IMR-90 (cell line): ENCODE measurements around the gene ATRAID. TPM values are rescaled to one million over a fixed set of nuclear protein-coding genes. Genes with fewer than 3 reads are reported as not detected.

Source experiments
- ATAC-seq: fragments of 200-7000 bp; cut with Tn5 transposase; 2 replicates; pipeline ENCODE4 v1.9.1; 2020; ENCODE audit warnings: low read depth, mild to moderate bottlenecking, moderate library complexity
- BruUV-seq: library from RNA; stranded (reverse); fragments of 400-500 nt; replicated peaks from 2 replicates; lab custom pipeline; 2021; lab: Mats Ljungman, UMichigan
- CTCF ChIA-PET: fragments of 300-600 bp; formaldehyde crosslinking; extraction: SDS; loops from one replicate; lab custom pipeline; 2021; ENCODE audit warnings: antibody characterized with exemption; lab: Yijun Ruan, JAX
- POLR2A ChIA-PET: fragments of 300-600 bp; sonication (Branson Sonifier 250); formaldehyde crosslinking; loops from one replicate; lab custom pipeline; 2022; ENCODE audit warnings: antibody characterized with exemption; ENCODE audit not compliant: unreplicated experiment; lab: Charles Lee
- DNase-seq: peaks from one replicate; pipeline ENCODE4 v3.0.0; 2013
- H2AFZ ChIP-seq: replicated peaks from 2 replicates; pipeline ENCODE3; 2013; ENCODE audit warnings: low read length, mild to moderate bottlenecking; ENCODE audit not compliant: poor library complexity
- H2AK5ac ChIP-seq: 2 replicates; pipeline ENCODE4 v1.6.1; 2013; ENCODE audit warnings: low read depth, low read length, inconsistent platforms
- H2AK9ac ChIP-seq: replicated peaks from 2 replicates; pipeline ENCODE3; 2013; ENCODE audit warnings: mild to moderate bottlenecking, low read depth, low read length, moderate library complexity; ENCODE audit not compliant: poor library complexity
- H2BK120ac ChIP-seq: 2 replicates; pipeline ENCODE4 v1.6.1; 2013; ENCODE audit warnings: low read depth, low read length, inconsistent platforms
- H2BK15ac ChIP-seq: 3 replicates; pipeline ENCODE4 v1.6.1; 2013; ENCODE audit warnings: low read depth, low read length, inconsistent platforms
- H2BK20ac ChIP-seq: 2 replicates; pipeline ENCODE4 v1.6.1; 2013; ENCODE audit warnings: low read depth, mild to moderate bottlenecking, inconsistent platforms, low read length, moderate library complexity
- H2BK5ac ChIP-seq: 2 replicates; pipeline ENCODE4 v1.6.1; 2013; ENCODE audit warnings: mild to moderate bottlenecking, low read depth, low read length, inconsistent platforms; ENCODE audit not compliant: poor library complexity, severe bottlenecking
- H3K14ac ChIP-seq: replicated peaks from 2 replicates; pipeline ENCODE4 v1.6.1; 2013; ENCODE audit warnings: low read depth, low read length, inconsistent platforms
- H3K18ac ChIP-seq: 2 replicates; pipeline ENCODE4 v1.6.1; 2013; ENCODE audit warnings: low read depth, low read length, control low read depth
- H3K23ac ChIP-seq: 2 replicates; pipeline ENCODE4 v1.6.1; 2013; ENCODE audit warnings: low read depth, low read length, inconsistent platforms
- H3K27ac ChIP-seq: 2 replicates; pipeline ENCODE4 v1.5.1; 2013; ENCODE audit warnings: mild to moderate bottlenecking, control low read depth, low read length; ENCODE audit not compliant: insufficient read depth
- H3K27me3 ChIP-seq: 2 replicates; pipeline ENCODE4 v1.6.1; 2013; ENCODE audit warnings: low read length; ENCODE audit not compliant: control insufficient read depth, insufficient read depth
- H3K36me3 ChIP-seq: 2 replicates; pipeline ENCODE4 v1.6.1; 2013; ENCODE audit warnings: low read length, mixed read lengths; ENCODE audit not compliant: control insufficient read depth, insufficient read depth
- H3K4ac ChIP-seq: 2 replicates; pipeline ENCODE4 v1.6.1; 2013; ENCODE audit warnings: low read depth, low read length, inconsistent platforms
- H3K4me1 ChIP-seq: 2 replicates; pipeline ENCODE4 v1.6.1; 2013; ENCODE audit warnings: low read length, mixed read lengths; ENCODE audit not compliant: control insufficient read depth, insufficient read depth
- H3K4me2 ChIP-seq: 2 replicates; pipeline ENCODE4 v1.6.1; 2013; ENCODE audit warnings: low read depth, mild to moderate bottlenecking, control low read depth, low read length, moderate library complexity
- H3K4me3 ChIP-seq: 2 replicates; pipeline ENCODE4 v1.5.1; 2013; ENCODE audit warnings: low read depth, mild to moderate bottlenecking, control low read depth, low read length, moderate library complexity; ENCODE audit not compliant: insufficient read depth
- H3K56ac ChIP-seq: 2 replicates; pipeline ENCODE4 v1.6.1; 2013; ENCODE audit warnings: low read length, inconsistent platforms; ENCODE audit not compliant: insufficient read depth; ENCODE audit errors: extremely low read depth
- H3K79me1 ChIP-seq, 2 experiments: 2 replicates each; pipeline ENCODE4 v1.6.1; 2013; ENCODE audit warnings: low read length in 2 of 2, inconsistent platforms in 1 of 2, low read depth in 1 of 2
- H3K9ac ChIP-seq: 2 replicates; pipeline ENCODE4 v1.6.1; 2013; ENCODE audit warnings: low read depth, low read length, control low read depth
- H3K9me1 ChIP-seq: 2 replicates; pipeline ENCODE4 v1.6.1; 2013; ENCODE audit warnings: low read length, inconsistent platforms; ENCODE audit not compliant: insufficient read depth
- H3K9me3 ChIP-seq: 2 replicates; pipeline ENCODE4 v1.6.1; 2013; ENCODE audit warnings: low read length; ENCODE audit not compliant: control insufficient read depth, insufficient read depth
- H4K20me1 ChIP-seq: 2 replicates; pipeline ENCODE4 v1.6.1; 2013; ENCODE audit warnings: low read length, inconsistent platforms; ENCODE audit not compliant: insufficient read depth
- H4K5ac ChIP-seq: 2 replicates; pipeline ENCODE4 v1.6.1; 2013; ENCODE audit warnings: mild to moderate bottlenecking, low read depth, low read length, control low read depth
- H4K8ac ChIP-seq, 2 experiments: 2 replicates each; pipeline ENCODE4 v1.6.1; 2013; ENCODE audit warnings: low read depth in 2 of 2, low read length in 2 of 2, control low read depth in 1 of 2, inconsistent platforms in 1 of 2
- H4K91ac ChIP-seq: 2 replicates; pipeline ENCODE4 v1.6.1; 2013; ENCODE audit warnings: low read depth, low read length, inconsistent platforms; ENCODE audit not compliant: insufficient read depth
- CEBPB ChIP-seq: IDR thresholded peaks from 2 replicates; pipeline ENCODE4 v1.6.1; 2012; ENCODE audit warnings: low read depth, low read length, improper control_type of control experiment
- FOS ChIP-seq: fragments of 150-350 bp; IDR thresholded peaks from 2 replicates; pipeline ENCODE4 v1.6.1; 2016; ENCODE audit warnings: low read depth, low read length
- MXI1 ChIP-seq: IDR thresholded peaks from 2 replicates; pipeline ENCODE4 v1.6.1; 2012; ENCODE audit warnings: low read depth, mild to moderate bottlenecking, low read length, moderate library complexity, borderline replicate concordance
- RCOR1 ChIP-seq: IDR thresholded peaks from 2 replicates; pipeline ENCODE4 v1.6.1; 2012; ENCODE audit warnings: mild to moderate bottlenecking, low read length, improper control_type of control experiment; ENCODE audit not compliant: insufficient replicate concordance
- WGBS, 2 experiments: methylation state at CpG; one replicate each; pipeline versions ENCODE4 v1.1.5 to v1.1.7; 2013; ENCODE audit warnings: missing lambda C conversion rate in 2 of 2; ENCODE audit not compliant: insufficient read length in 1 of 2; ENCODE audit errors: extremely low coverage in 2 of 2; 5-methylcytosine and 5-hydroxymethylcytosine counted together
- dilution Hi-C: fragments of 300-500 bp; cut with HindIII; formaldehyde crosslinking; loops from one replicate; pipeline ENCODE4 v1.14.3; 2018; ENCODE audit warnings: low sequenced_read_pairs; ENCODE audit not compliant: unreplicated experiment
- in situ Hi-C: fragments of 300-500 bp; cut with MboI; formaldehyde crosslinking; loops from 3 replicates; pipeline ENCODE4 v1.14.3; 2019; ENCODE audit warnings: low sequenced_read_pairs, inconsistent platforms, mixed read lengths
- intact Hi-C: fragments of 100-400 bp; cut with micrococcal nuclease; formaldehyde crosslinking; loops from 2 replicates; pipeline ENCODE4 v1.10.0; 2022
- polyA plus RNA-seq, 3 experiments: library from polyadenylated mRNA; depleted of rRNA; stranded (reverse); fragments of >200 nt; gene quantifications; 2 replicates each; pipeline ENCODE4 v1.2.3, GENCODE V29; 2012; ENCODE audit warnings: low replicate concordance in 1 of 3
- total RNA-seq: library from RNA; depleted of rRNA; stranded (reverse); fragments of >200 nt; gene quantifications from 2 replicates; pipeline ENCODE4 v1.2.3, GENCODE V29; 2012

Gene ATRAID
- total and polyA plus RNA-seq, 2 of the 4 experiments (the other 2 are of a cell fraction): 138 to 173 TPM

DNA sequence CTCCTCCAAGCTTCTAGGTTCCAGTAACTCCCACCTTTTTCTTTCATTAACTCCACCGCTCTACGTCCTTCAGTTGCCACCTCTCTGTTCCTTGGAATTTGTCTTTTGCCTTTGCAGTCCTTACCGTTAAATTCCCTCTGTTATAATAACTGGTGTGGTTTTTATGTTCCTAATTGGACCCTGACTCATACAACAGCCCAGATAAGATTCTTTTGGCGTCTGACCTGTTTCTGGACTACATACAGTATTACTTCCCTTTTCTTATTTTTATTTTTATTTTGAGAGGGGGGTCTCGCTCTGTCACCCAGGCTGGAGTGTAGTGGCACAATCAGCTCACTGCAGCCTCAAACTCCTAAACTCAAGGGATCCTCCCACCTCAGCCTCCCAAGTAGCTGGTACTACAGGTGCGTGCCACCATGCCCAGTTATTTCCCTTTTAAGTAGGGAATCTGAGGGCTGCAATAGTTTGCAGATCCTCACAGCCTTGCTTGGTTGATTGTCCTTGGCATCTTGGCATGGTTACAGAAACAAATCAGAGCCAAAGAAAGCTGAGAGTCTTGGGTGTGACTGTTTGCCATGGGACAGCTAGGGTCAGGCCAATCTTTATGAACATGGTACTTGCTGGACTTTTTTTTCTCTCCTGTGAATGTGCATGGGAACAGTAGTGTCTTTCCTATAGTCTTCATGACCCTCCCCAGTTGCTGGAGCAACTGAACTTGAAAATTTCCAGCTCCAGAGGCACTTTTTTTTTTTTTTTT is 41.1 kb upstream of the ATRAID start (continued):
- TF ChIP-seq MXI1: no peak

DNA sequence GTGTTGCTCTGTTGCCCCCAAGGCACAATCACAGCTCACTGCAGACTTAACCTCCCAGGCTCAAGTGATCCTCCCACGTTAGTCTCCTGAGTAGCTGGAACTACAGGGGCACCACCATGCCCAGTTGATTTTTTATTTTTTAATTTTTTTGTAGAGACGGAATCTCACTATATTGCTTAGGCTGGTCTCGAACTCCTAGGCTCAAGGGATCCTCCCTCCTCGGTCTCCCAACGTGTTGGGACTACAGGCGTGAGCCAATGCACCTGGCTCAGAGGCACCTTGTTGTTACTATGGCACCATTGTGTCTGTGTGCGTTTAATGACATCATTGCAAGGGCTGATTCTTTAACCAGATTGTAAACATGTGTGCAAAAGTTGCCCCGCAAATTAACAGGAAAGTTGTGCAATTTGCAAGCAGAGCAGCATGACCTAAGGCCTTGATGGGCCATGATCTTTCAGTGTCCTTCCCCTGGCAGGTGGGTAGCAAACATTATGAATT is 40.4 kb upstream of the ATRAID start:
- Histone ChIP-seq H3K36me3 (no peaks in the 10 kb centered on the region), H2BK120ac (no peak overlapping the region), H3K18ac (no peak overlapping the region), H3K9ac (no peak overlapping the region), H4K5ac (no peak overlapping the region), H3K4ac (no peak overlapping the region), H2AFZ (no peak overlapping the region), H2AK9ac (no peak overlapping the region), H4K91ac (no peak overlapping the region), H3K4me2 (no peak overlapping the region), H3K9me1 (no peaks in the 10 kb centered on the region), H4K8ac (no peak overlapping the region), H3K4me1 (no peaks in the 10 kb centered on the region), H3K56ac (no peak overlapping the region), H3K4me3 (no peak overlapping the region), H3K27me3 (peaks cover 62% of the 10 kb centered on the region), H2BK5ac (no peak overlapping the region), H2AK5ac (no peak overlapping the region), H4K20me1 (no peaks in the 10 kb centered on the region), H3K9me3 (no peaks in the 10 kb centered on the region), H3K27ac (no peak overlapping the region), H2BK20ac (no peak overlapping the region), H3K79me1 (no peaks in the 10 kb centered on the region), H3K23ac (0 out of 2 replicates have a peak overlapping the region, but pooled peaks have one; percentile 44), H3K14ac (no peak overlapping the region), H2BK15ac (no peak overlapping the region)
- dilution Hi-C loops (no loop called here), in situ Hi-C loops (no loop called here), intact Hi-C loops (no loop called here)
- BruUV-seq: no TSS peak
- CTCF ChIA-PET: no interaction called here
- ATAC-seq (no peak), DNase-seq (no peak)
- no peak for TF ChIP-seq RCOR1
- no peak for TF ChIP-seq FOS
- peak; percentile 33; the same call in 1 of the 2 replicates for TF ChIP-seq CEBPB
- POLR2A ChIA-PET: no interaction called here
- WGBS, 2 experiments: 80% methylated on average over 2 of the region's 8 CpGs; no CpG with 5 or more reads in 1 of the 2 experiments
